ENCODE measurements around the gene REG3A. TPM values are rescaled to one million over a fixed set of nuclear protein-coding genes. Genes with fewer than 3 reads are reported as not detected.

The REG3A gene
- total RNA-seq, 1 donor from 2014 or later: not detected

DNA sequence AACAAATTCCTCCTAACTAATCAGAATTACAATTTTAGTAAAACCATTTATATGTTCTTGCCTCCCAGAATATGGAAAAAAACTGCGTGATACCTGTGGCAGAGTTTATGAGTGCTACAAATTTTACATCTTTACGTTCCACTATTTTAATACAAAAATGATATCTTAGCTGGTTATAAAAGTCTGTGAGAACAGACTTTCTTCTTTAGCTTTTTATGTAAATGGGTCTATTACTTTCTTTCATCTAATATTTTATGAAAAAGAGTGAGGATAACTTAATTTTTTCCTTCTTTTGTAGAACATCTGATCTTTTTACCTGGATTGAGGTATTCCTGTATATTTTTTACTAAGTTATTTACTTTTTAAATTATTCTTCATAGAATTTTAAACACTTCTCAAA, 22.1 kb upstream of the REG3A start:
- Mint-ChIP-seq H3K27me3 (ENCODE audit: unreplicated experiment) (no peaks in the 10 kb centered on the region), H3K36me3 (ENCODE audit: unreplicated experiment) (no peaks in the 10 kb centered on the region), H3K4me3 (ENCODE audit: unreplicated experiment) (no peak overlapping the region), H3K27ac (ENCODE audit: unreplicated experiment) (no peak overlapping the region), H3K9me3 (ENCODE audit: unreplicated experiment) (peaks cover 49% of the 10 kb centered on the region), H3K4me1 (ENCODE audit: unreplicated experiment) (no peaks in the 10 kb centered on the region)
- TF ChIP-seq, protein P1, sequence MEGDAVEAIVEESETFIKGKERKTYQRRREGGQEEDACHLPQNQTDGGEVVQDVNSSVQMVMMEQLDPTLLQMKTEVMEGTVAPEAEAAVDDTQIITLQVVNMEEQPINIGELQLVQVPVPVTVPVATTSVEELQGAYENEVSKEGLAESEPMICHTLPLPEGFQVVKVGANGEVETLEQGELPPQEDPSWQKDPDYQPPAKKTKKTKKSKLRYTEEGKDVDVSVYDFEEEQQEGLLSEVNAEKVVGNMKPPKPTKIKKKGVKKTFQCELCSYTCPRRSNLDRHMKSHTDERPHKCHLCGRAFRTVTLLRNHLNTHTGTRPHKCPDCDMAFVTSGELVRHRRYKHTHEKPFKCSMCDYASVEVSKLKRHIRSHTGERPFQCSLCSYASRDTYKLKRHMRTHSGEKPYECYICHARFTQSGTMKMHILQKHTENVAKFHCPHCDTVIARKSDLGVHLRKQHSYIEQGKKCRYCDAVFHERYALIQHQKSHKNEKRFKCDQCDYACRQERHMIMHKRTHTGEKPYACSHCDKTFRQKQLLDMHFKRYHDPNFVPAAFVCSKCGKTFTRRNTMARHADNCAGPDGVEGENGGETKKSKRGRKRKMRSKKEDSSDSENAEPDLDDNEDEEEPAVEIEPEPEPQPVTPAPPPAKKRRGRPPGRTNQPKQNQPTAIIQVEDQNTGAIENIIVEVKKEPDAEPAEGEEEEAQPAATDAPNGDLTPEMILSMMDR (IDR thresholded peaks at IDR 0.05): no peak
- no peak for DNase-seq (ENCODE audit: extremely low spot score, unreplicated experiment)

- H3K36me3 Mint-ChIP-seq (ENCODE audit: unreplicated experiment): no peaks in the 10 kb centered on the region
- DNase-seq (ENCODE audit: extremely low spot score, unreplicated experiment): no peak
- H3K9me3 Mint-ChIP-seq (ENCODE audit: unreplicated experiment): peaks cover 40% of the 10 kb centered on the region
- H3K4me3 Mint-ChIP-seq (ENCODE audit: unreplicated experiment): no peak overlapping the region
- H3K27ac Mint-ChIP-seq (ENCODE audit: unreplicated experiment): no peak overlapping the region
- no peaks in the 10 kb centered on the region for H3K27me3 Mint-ChIP-seq (ENCODE audit: unreplicated experiment)
- TF ChIP-seq, protein P1 (IDR thresholded peaks at IDR 0.05): no peak
- no peaks in the 10 kb centered on the region for H3K4me1 Mint-ChIP-seq (ENCODE audit: unreplicated experiment)
Measured at GRCh38 chr2:79180092-79180491, 20.5 kb upstream of the REG3A start.

GRCh38 chr2:79179036-79179435, 19.5 kb upstream of the REG3A start:
- Mint-ChIP-seq H3K36me3 (ENCODE audit: unreplicated experiment) (no peaks in the 10 kb centered on the region), H3K4me1 (ENCODE audit: unreplicated experiment) (no peaks in the 10 kb centered on the region)

GRCh38 chr2:79178076-79178674, 18.6 kb upstream of the REG3A start:
- Mint-ChIP-seq H3K4me1 (ENCODE audit: unreplicated experiment) (no peaks in the 10 kb centered on the region), H3K36me3 (ENCODE audit: unreplicated experiment) (no peaks in the 10 kb centered on the region), H3K27me3 (ENCODE audit: unreplicated experiment) (no peaks in the 10 kb centered on the region), H3K4me3 (ENCODE audit: unreplicated experiment) (no peak overlapping the region), H3K27ac (ENCODE audit: unreplicated experiment) (no peak overlapping the region), H3K9me3 (ENCODE audit: unreplicated experiment) (peaks cover 40% of the 10 kb centered on the region)
- no peak for DNase-seq (ENCODE audit: extremely low spot score, unreplicated experiment)
- TF ChIP-seq, protein P1 (IDR thresholded peaks at IDR 0.05): no peak

More at GRCh38 chr2:79179036-79179435, 19.5 kb upstream of the REG3A start:
- Mint-ChIP-seq H3K27me3 (ENCODE audit: unreplicated experiment) (no peaks in the 10 kb centered on the region), H3K9me3 (ENCODE audit: unreplicated experiment) (peaks cover 42% of the 10 kb centered on the region), H3K4me3 (ENCODE audit: unreplicated experiment) (no peak overlapping the region), H3K27ac (ENCODE audit: unreplicated experiment) (no peak overlapping the region)
- TF ChIP-seq, protein P1 (IDR thresholded peaks at IDR 0.05): no peak
- no peak for DNase-seq (ENCODE audit: extremely low spot score, unreplicated experiment)

DNA sequence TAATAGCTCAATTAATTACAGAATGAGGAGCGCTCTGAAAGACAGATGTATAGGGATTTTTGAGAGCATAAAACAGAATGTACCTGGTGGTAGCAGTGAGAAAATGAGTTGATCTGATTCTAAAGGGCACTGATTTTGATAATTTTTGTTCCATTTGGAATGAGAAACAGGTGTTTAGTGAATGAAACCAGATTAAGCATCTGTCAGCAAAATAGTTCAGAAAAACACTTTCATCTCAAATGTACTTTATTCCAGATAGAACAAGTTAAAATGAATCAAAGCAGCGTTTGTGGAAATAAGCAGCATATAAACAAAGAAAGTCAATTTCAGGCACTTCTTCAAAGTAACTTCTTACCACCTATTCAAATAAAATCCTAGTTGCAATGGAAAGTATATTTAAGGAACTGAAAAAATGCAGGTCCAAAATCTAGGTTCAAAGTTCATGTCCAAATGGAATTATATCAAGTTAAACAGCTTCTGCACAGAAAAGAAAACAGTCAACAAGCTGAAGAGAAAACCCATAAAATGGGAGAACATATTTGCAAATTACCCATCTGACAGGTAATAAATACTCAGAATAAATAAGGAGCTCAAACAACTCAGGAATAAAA, 11.9 kb upstream of the REG3A start:
- TF ChIP-seq, protein P1 (IDR thresholded peaks at IDR 0.05): no peak
- peaks cover 25% of the 10 kb centered on the region for H3K9me3 Mint-ChIP-seq (ENCODE audit: unreplicated experiment)
- DNase-seq (ENCODE audit: extremely low spot score, unreplicated experiment): no peak

More for the DNA sequence above, 11.9 kb upstream of the REG3A start:
- Mint-ChIP-seq H3K27ac (ENCODE audit: unreplicated experiment) (no peak overlapping the region), H3K27me3 (ENCODE audit: unreplicated experiment) (no peaks in the 10 kb centered on the region), H3K4me1 (ENCODE audit: unreplicated experiment) (no peaks in the 10 kb centered on the region), H3K36me3 (ENCODE audit: unreplicated experiment) (no peaks in the 10 kb centered on the region), H3K4me3 (ENCODE audit: unreplicated experiment) (no peak overlapping the region)

Data from osteocyte (in vitro differentiated cells).